Measurements from ENCODE around the gene FXN.
"Not testable (repeated sequence)": the region's sequence is repeated elsewhere in the genome, so short reads cannot be mapped to it uniquely, and the experiment has no call there.

FXN gene

GRCh38 chr9:69027355-69028097, 8.0 kb upstream of the FXN start:
- DNase-seq = peak; percentile 27

- DNase-seq = no peak
These were observed 6.8 kb upstream of the FXN start for GRCh38 chr9:69028754-69029153.

GRCh38 chr9:69029535-69029934, 6.0 kb upstream of the FXN start:
- DNase-seq = no peak

GRCh38 chr9:69030851-69031645, 4.5 kb upstream of the FXN start:
- DNase-seq = peak; percentile 18

GRCh38 chr9:69034071-69034470, 1.5 kb upstream of the FXN start:
- DNase-seq = no peak

- no peak for DNase-seq
These were observed 757 bp downstream of the FXN start for GRCh38 chr9:69036309-69036708.

- no peak for DNase-seq
These were observed 1.2 kb downstream of the FXN start for GRCh38 chr9:69036799-69037198.

GRCh38 chr9:69040646-69041045, 5.1 kb downstream of the FXN start:
- no peak for DNase-seq

GRCh38 chr9:69044240-69045219, 9.0 kb downstream of the FXN start:
- peak; percentile 19 for DNase-seq

DNA sequence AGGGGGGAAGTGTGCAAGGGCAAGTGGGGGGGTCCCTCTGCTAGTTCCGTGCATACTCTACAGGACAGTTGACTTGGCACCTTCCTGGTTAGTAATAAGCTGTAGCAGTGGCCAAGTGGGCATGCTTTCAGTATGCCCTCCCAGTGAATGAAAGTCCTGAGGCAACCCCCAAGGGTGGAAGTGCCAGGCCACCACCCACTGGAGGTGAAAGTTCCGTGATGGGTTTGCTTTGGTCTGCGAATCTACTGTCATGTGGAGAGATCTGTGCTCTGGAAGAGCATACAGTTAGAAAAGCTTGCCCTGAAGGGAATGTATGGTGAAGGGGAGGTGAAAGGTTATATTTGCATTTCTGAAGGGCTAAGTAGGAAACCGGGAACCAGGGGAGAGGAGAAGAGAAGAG, 10.3 kb downstream of the FXN start:
- no peak for DNase-seq

GRCh38 chr9:69046723-69047122, 11.2 kb downstream of the FXN start:
- DNase-seq = no peak

- DNase-seq = no peak
These were observed 11.8 kb downstream of the FXN start for GRCh38 chr9:69047371-69047770.

DNA sequence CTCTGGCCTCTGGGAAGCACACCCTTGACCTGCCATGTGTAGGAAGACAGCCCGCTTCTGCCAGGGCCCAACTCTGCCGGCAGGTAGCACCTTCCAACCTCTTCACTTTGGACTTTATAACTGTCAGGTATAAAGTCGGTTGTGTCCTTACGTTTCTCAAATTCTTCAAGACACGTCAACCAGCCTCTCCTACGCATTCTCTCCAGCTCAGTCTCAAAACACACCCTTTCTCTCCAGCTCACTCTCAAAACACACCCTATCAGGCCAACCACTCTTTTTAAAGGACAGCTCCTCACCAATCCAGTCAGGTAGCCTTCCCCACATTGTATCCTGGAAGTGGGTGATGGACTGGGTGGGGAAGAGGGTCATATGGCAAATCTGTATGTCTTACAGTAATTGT, 13.5 kb downstream of the FXN start:
- DNase-seq = no peak

DNA sequence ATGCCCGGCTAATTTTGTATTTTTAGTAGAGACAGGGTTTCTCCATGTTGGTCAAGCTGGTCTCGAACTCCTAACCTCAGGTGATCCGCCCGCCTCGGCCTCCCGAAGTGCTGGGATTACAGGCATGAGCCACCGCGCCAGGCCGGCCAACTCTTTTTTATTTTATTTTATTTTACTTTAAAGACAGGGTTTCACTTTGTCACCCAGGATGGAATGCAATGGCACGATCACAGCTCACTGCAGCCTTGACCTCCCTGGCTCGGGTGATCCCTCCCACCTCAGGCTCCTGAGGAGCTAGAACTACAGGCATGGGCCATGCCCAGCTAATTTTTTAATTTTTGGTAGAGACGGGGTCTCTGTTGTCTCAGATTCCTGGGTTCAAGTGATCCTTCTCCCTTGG, 15.4 kb downstream of the FXN start:
- DNase-seq = not testable (repeated sequence)

DNA sequence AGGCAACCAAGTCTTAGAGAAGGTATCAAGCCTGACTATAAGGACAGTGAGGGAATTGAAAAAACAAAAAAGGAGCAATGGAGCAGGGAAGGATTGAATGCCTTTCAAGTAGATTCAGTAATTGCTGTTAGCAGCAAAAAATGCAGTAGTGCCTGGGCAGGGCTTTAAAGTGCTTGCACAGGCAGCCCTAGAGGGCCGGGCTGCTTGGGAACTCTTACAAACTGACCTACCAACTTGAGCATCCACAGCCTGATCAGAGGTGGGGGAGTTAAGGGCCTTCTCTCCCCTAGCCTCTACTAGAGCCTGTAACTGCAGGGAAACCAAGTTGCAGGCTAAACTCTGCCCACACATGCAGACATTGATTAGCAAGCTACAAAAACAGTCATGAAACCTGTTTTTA, 19.4 kb downstream of the FXN start:
- no peak for DNase-seq

DNA sequence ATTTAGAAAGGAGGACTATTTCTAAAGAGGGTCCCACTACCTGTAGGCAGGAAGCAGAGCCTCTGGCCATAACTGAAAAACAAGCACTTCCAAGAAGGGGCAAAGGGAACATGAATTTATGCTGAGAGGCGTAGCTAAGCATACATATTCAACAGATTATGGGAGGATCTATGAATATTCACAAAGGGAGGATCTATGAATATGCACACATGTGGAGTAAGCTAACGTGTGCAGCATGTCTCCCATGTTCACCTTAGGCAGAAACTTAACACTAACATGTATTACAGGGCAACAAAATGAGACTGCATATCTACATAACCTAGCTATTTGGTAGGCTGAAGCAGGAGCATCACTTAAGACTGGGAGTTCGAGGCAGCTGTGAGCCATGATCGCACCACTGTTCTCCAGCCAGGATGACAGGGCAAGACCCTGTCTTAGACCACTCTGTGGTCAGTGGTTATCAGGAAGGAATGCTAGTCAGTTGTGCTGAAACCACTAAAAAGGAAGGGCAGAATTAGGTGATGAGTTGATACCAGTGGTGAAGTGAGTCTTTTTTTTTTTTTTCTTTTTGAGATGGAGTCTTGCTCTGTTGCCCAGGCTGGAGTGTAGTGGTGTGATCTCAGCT, 20.8 kb downstream of the FXN start:
- no peak for DNase-seq

- no peak for DNase-seq
These were observed 22.5 kb downstream of the FXN start for GRCh38 chr9:69058101-69058500.

- no peak for DNase-seq
These were observed 25.2 kb downstream of the FXN start for GRCh38 chr9:69060766-69061165.

DNA sequence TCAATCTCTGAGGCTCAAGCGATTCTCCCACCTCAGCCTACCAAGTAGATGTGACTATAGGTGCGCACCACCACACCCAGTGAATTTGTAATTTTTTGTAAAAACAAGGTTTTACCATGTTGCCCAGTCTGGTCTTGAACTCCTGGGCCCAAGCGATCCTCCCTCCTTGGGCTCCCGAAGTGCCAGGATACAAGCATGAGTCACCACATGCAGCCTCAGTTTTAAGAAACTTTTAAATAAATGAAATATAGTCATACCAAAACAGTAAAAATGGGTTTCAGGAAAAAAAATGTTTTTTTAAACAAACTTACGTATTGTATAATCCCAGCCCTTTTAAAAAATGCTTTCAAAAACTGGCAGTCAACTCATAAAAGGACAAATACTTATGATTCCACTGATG, 26.6 kb downstream of the FXN start:
- no peak for DNase-seq

GRCh38 chr9:69063839-69064238, 28.3 kb downstream of the FXN start:
- DNase-seq = no peak

DNA sequence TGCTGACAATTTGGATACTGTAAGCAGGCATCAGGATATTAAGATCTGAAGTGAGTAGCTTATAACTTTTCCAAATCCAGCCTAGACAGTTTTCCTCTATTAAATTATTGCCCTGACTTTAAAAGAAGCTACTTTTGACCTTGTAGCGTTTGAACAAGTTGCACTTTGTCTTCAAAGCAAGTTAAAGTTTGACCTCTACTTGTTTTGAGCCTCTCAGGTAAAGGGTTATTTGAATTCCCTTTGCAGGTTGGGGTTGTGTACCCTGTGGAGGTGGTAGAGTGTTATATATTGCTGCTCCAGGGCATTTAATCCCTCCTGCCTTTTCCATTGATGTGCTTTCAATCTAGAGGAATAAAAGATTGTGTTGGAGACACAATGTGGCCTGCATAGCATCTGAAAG, 30.1 kb downstream of the FXN start:
- no peak for DNase-seq

- no peak for DNase-seq
These were observed 31.4 kb downstream of the FXN start for GRCh38 chr9:69066955-69067354.

DNA sequence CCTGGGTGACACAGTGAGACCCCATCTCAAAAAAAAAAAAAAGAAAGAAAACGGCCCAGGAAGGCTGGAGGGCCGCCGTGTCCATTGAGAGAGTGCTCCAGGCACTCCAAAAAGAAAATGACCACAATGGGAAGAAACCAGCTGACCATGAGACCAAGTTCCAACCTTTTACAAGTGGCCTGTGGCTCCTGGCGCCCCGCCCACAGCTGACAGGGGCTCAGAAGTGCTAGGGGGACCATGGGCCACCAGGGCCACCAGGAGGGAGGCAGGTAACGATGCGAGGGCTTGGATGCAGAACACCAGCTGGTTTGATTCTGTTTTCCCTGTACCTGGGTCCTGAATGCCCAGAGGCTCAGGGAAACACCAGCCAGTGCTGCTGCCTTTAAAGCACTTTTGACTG, 34.6 kb downstream of the FXN start:
- DNase-seq = no peak
